Suprapubic skin (tissue), 4 donors: ENCODE results near the gene MEIS3. TPM values are rescaled to one million over a fixed set of nuclear protein-coding genes. Genes with fewer than 3 reads are reported as not detected.

ENCODE experiments used
- DNase-seq, 2 donors: peaks; one replicate each; pipeline ENCODE4 v3.0.0-alpha.2; 2019; ENCODE audit warnings: low spot score in 2 of 2
- H3K27ac ChIP-seq: fragments of 200-600 bp; sonication (generic); one replicate; pipeline ENCODE4 v1.5.1; 2019
- H3K27me3 ChIP-seq: fragments of 200-600 bp; sonication (generic); one replicate; pipeline ENCODE4 v1.5.1; 2019
- H3K36me3 ChIP-seq: fragments of 200-600 bp; sonication (generic); one replicate; pipeline ENCODE4 v1.5.1; 2019
- H3K4me1 ChIP-seq: fragments of 200-600 bp; sonication (generic); one replicate; pipeline ENCODE4 v1.5.1; 2019
- H3K4me3 ChIP-seq: fragments of 200-600 bp; sonication (generic); one replicate; pipeline ENCODE4 v1.5.1; 2019; ENCODE audit warnings: mild to moderate bottlenecking
- H3K9me3 ChIP-seq: fragments of 200-600 bp; sonication (generic); one replicate; pipeline ENCODE4 v1.5.1; 2019
- CTCF ChIP-seq, 2 donors: fragments of 200-600 bp in 1 of 2; fragments of 450-650 bp in 1 of 2; sonication (generic) in 1 of 2; IDR thresholded peaks; one replicate each; pipeline ENCODE4 v1.5.1; 2016 to 2019; ENCODE audit warnings: antibody characterized with exemption in 2 of 2, mild to moderate bottlenecking in 1 of 2, moderate library complexity in 1 of 2
- EP300 ChIP-seq: sonication (generic); formaldehyde crosslinking; IDR thresholded peaks from one replicate; pipeline ENCODE4 v1.6.1; 2017; ENCODE audit warnings: antibody characterized with exemption
- POLR2A ChIP-seq, 2 donors: fragments of 450-650 bp; IDR thresholded peaks; one replicate each; pipeline ENCODE4 v1.6.1; 2017; ENCODE audit warnings: antibody characterized with exemption in 2 of 2, mild to moderate bottlenecking in 2 of 2, moderate library complexity in 2 of 2
- POLR2AphosphoS5 ChIP-seq, 3 donors: sonication (generic); formaldehyde crosslinking; IDR thresholded peaks; one replicate each; pipeline ENCODE4 v1.6.1; 2017; ENCODE audit warnings: antibody characterized with exemption in 3 of 3
- WGBS: methylation state at CpG from one replicate; pipeline ENCODE4 v1.1.5; 2018; 5-methylcytosine and 5-hydroxymethylcytosine counted together
- total RNA-seq, 4 donors: library from RNA; depleted of rRNA; stranded (reverse); fragments of >200 nt; gene quantifications; one replicate each; pipeline ENCODE4 v1.1.0, GENCODE V29; 2016

Gene MEIS3
- total RNA-seq, 4 donors from 2014 or later, result 1.6 to 5.5 (median 3.1) TPM

GRCh38 chr19:47376589-47377144 lies 42.7 kb downstream of the MEIS3 start:
- whole genome bisulfite sequencing, result 95% methylated on average over 16 of the region's 16 CpGs
- H3K4me3 ChIP-seq, result no peak overlapping the region
- DNase-seq, result no peak
- H3K36me3 ChIP-seq, result peaks cover 99% of the 10 kb centered on the region
- H3K9me3 ChIP-seq, result no peaks in the 10 kb centered on the region
- TF ChIP-seq EP300, result no peak
- no peak for TF ChIP-seq POLR2A (IDR thresholded peaks at IDR 0.05)
- no peak for TF ChIP-seq POLR2AphosphoS5 (IDR thresholded peaks at IDR 0.05)
- no peak for TF ChIP-seq CTCF (IDR thresholded peaks at IDR 0.05)
- H3K27ac ChIP-seq, result no peak overlapping the region
- no peaks in the 10 kb centered on the region for H3K4me1 ChIP-seq
- no peaks in the 10 kb centered on the region for H3K27me3 ChIP-seq

- 99% methylated on average over 13 of the region's 30 CpGs for WGBS
- no peaks in the 10 kb centered on the region for H3K9me3 ChIP-seq
- H3K4me1 ChIP-seq, result no peaks in the 10 kb centered on the region
- no peak overlapping the region for H3K27ac ChIP-seq
- no peaks in the 10 kb centered on the region for H3K27me3 ChIP-seq
- DNase-seq, result no peak
- H3K4me3 ChIP-seq, result no peak overlapping the region
- H3K36me3 ChIP-seq, result peaks cover 99% of the 10 kb centered on the region
- no peak for TF ChIP-seq POLR2A (IDR thresholded peaks at IDR 0.05)
- no peak for TF ChIP-seq POLR2AphosphoS5 (IDR thresholded peaks at IDR 0.05)
- TF ChIP-seq CTCF (IDR thresholded peaks at IDR 0.05), result no peak
- TF ChIP-seq EP300, result no peak
Observed at GRCh38 chr19:47375694-47376588, 43.4 kb downstream of the MEIS3 start.

GRCh38 chr19:47374876-47375693 lies 44.2 kb downstream of the MEIS3 start:
- Histone ChIP-seq H3K27me3 (no peaks in the 10 kb centered on the region), H3K4me3 (no peak overlapping the region), H3K4me1 (no peaks in the 10 kb centered on the region), H3K36me3 (peaks cover 99% of the 10 kb centered on the region), H3K9me3 (no peaks in the 10 kb centered on the region), H3K27ac (no peak overlapping the region)
- WGBS, result 97% methylated on average over 17 of the region's 30 CpGs
- DNase-seq, result no peak
- no peak for TF ChIP-seq POLR2A (IDR thresholded peaks at IDR 0.05)
- no peak for TF ChIP-seq CTCF (IDR thresholded peaks at IDR 0.05)
- TF ChIP-seq EP300, result no peak
- no peak for TF ChIP-seq POLR2AphosphoS5 (IDR thresholded peaks at IDR 0.05)

- no peak for DNase-seq
- Histone ChIP-seq H3K4me1 (no peaks in the 10 kb centered on the region), H3K4me3 (no peak overlapping the region), H3K27me3 (no peaks in the 10 kb centered on the region), H3K27ac (no peak overlapping the region), H3K36me3 (peaks cover 99% of the 10 kb centered on the region), H3K9me3 (no peaks in the 10 kb centered on the region)
- TF ChIP-seq POLR2AphosphoS5 (IDR thresholded peaks at IDR 0.05), result no peak
- TF ChIP-seq EP300, result no peak
- no peak for TF ChIP-seq CTCF (IDR thresholded peaks at IDR 0.05)
- WGBS, result 88% methylated on average over 21 of the region's 33 CpGs
Observed at GRCh38 chr19:47373246-47374240, 45.8 kb downstream of the MEIS3 start.
